Activated CD8-positive, alpha-beta memory T cell treated with anti-CD3 and anti-CD28 coated beads, Interleukin-2, amount 50 U/mL, for 4 hours (primary cell): Measurements from ENCODE around the gene LDLRAD3.

Experiments
- DNase-seq: peaks from one replicate; pipeline ENCODE4 v3.0.0-alpha.2; 2020

LDLRAD3 gene

DNA sequence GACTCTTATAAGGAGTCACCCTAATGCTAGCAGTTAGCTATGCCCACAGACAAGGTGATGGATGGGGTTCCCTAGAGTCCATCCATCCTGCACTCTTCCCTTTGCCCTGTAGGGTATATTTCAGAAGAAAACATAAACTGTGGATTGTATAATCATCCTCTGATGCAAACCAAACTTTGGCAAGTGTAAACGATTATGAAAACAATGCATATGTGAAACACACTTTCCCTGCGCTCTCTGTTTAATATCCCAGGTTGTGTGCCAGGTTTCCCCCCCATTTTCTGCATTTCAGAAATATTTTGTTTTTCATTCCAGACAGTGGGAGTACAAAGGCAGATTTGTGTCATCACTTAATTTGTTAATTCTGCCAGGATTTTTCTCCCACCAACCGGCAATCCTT is 110.0 kb downstream of the LDLRAD3 start:
- no peak for DNase-seq

DNA sequence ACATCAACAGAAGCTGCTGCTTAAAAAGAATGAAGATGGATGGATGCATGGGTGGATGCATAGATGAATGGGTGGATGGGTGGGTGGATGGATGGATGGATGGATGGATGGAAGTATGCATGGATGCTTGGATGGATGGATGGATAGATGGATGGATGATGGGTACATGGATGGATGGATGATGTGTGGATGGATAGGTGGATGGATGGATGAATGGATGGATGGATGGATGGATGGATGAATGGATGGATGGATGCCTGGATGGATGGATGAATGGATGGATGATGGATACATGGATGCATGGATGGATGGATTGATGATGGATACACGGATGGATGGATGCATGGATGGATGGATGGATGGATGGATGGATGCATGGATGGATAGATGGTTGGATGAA is 110.8 kb downstream of the LDLRAD3 start:
- DNase-seq = no peak

DNA sequence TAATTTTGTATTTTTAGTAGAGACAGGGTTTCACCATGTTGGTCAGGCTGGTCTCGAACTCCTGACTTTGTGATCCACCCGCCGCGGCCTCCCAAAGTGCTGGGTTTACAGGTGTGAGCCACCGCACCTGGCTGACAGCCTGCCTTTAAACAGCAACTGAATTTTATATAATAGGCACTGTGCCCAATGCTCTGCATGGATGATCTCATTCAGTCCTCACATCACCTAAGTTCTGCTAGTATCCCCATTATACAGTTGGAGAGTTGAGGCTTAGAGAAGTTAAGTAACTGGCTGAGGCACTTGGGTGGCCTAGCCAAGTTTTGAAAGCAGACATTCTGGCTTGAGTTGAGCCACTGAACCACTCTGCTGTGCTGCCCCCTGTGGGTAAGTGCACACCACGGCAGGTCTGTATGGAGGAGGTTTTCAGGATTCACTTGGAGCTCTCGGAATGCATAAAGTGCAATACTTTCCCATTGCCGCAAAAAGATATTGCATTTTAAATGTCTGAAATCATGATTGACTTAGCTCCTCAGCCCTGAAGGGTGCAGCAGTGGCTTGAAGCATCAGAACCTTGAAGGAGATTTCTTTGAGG is 112.4 kb downstream of the LDLRAD3 start:
- DNase-seq = no peak

DNA sequence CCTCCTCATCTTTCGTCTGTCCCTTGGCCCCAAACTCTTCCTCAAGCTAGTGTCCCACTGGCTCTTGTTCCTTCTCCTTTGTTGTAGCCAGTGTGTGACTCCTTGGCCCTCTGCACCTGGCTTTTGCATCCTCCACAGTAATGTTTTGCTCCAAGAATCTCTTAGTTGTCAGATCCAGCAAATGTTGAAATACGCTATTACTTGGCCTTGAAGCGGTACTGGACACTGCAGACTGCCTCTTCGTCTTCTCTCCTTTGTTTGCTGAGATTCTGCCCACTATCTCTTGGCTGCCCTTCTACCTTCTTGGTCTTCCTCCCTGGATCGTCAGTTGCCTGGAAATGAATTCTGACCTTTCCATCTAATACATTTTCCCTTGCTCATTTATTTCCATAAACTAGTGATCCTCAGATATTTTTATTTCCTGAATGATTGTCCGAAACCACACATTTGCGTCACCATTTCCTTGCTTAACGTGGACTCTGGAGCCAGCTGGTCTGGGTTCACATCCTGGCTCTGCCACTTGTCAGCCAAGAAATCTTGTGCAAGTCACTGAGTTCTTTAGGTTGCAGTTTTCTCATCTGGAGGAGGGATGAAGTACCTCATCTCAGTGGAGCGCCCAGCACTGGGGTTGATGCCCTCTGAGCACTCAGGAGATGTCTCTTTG is 113.6 kb downstream of the LDLRAD3 start:
- no peak for DNase-seq

DNA sequence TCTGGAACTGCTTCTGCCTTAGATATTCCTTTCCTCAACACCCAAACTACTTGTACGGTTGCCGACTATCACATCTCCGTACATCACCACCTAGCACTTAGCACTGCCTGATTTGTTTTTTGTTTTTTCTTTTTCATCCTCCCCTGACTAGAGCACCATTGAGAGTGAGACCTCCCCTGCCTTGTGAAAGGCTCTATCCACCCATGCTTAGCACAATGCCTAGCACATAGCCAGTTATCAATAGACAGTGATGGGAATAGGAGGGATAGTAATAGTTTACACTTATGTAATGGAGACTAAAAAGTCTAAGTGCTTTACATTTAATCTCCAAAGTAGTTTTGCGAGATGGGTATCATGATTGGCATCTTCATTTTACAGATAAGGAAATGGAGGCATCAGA is 115.8 kb downstream of the LDLRAD3 start:
- no peak for DNase-seq

DNA sequence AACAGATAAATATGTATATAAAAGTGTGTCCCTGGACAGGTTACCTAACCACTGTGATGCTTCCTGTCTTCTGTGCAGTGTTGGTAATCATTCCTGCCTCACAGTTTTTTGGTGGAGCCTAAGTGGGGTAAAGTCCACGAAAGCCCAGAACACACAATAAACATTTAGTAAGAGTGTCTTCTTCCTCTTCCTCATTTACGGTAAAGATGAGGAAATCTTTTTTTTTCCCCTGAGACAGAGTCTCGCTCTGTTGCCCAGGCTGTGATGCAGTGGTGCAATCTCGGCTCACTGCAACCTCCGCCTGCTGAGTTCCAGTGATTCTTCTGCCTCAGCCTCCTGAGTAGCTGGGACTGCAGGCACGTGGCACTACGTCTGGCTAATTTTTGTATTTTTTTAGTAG is 117.1 kb downstream of the LDLRAD3 start:
- DNase-seq = no peak

DNA sequence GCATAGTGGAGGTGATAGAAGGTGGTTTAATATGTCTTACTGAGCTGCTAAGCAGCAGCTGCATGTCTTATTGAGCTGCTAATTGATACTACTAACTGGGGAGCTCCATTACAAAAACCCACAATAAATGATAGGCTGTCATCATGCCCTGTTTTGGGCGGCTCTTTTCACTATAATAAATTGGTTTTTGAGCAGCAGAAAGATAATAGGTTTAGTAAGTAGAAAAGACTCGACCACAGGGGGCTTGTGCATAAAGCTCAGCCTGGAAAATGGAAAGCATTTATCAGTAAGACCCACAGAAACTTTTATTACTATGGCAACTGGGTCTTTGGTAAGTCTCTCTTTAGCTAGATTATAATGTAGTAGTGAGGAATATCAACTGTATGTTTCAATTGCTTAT is 117.6 kb downstream of the LDLRAD3 start:
- no peak for DNase-seq

DNA sequence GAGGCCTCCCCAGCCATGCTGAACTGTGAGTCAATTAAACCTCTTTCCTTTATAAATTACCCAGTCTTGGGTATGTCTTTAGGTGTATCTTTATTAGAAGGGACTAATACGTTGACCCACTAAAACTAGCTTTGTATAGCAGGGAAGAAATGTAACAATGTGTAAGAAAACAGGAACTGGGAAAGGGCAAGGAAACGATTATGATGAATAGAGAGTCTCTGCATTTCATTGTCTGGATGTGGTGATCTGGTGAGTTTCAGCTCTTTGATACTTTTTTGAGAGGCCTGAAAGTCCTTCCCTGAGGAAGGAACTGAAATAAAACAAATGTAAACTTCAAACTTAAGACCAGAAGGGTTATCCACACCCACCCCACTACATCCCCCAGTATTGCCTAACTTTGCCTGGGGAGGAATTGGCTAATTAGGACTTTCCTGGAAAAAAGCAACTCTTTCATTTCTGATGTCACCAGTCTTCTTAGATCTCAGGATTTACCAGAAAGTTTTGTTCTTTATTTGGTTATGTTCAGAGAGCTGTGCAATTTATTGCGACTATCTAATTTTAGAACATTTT is 119.0 kb downstream of the LDLRAD3 start:
- DNase-seq = no peak

DNA sequence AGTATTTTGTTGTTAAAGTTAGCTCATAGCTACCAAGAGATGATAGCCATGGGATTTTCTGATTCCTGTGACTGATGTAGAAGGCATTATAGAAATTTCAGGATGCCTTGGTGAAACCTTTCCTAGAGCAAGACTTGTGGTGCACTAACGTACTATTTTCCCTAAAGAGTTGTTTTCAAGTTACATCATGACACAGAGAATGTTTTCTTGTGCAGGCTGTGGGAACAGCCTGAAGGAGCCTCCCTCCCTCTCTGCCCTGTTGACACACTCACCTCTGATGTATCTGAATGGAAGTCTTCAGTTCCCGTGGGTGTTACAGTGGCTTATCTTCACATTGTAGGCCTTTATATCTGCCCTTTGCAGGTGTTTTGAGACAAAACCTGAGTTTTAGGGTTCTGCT is 121.6 kb downstream of the LDLRAD3 start:
- DNase-seq = no peak

DNA sequence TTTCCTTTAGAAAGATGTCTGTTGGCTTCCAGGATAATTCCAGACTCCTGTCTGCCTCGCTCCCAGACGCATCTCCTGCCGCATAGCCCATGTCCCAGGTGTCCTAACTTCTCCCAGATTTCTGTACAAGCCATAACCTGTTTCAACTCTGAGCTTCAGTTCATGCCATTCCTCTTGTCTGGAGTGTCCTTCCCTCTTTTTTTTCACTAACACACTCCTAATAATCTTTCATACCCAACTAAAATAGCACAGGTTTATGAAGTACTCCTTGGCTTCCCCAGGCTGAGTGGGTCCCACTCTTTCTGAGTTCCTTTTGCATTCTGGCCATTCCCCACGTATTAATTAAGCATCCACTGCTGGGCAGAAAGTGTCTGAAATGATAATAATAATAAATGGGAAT is 123.0 kb downstream of the LDLRAD3 start:
- DNase-seq = no peak

DNA sequence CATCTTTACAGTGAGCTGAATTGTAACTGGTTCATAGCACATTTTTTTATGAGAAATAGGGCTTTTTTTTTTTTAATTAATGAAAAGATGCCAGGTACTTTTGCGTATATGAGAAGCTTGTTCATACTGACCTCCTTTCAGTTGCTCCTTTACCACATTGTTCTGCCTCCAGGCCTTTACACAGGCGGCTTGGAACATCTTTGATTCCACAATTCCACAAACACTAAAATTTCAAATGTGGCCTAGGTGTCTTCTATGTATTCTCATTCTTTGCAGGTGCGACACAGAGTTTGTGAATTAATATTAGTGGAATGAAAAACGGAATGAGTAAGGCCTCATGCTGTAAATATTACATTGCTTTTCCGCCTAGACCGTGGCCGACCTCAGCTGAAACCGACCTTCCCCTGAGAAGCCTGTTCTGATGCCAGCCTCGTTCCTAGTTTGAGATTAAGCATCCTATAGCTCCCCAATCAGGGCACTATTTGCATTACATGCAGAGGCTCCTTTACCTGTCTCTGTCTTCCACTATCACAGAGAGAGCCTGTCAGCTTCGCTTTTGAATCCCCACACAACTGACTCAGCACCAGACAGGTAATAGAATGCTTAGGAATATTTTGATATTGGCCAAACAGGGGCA is 125.8 kb downstream of the LDLRAD3 start:
- no peak for DNase-seq

DNA sequence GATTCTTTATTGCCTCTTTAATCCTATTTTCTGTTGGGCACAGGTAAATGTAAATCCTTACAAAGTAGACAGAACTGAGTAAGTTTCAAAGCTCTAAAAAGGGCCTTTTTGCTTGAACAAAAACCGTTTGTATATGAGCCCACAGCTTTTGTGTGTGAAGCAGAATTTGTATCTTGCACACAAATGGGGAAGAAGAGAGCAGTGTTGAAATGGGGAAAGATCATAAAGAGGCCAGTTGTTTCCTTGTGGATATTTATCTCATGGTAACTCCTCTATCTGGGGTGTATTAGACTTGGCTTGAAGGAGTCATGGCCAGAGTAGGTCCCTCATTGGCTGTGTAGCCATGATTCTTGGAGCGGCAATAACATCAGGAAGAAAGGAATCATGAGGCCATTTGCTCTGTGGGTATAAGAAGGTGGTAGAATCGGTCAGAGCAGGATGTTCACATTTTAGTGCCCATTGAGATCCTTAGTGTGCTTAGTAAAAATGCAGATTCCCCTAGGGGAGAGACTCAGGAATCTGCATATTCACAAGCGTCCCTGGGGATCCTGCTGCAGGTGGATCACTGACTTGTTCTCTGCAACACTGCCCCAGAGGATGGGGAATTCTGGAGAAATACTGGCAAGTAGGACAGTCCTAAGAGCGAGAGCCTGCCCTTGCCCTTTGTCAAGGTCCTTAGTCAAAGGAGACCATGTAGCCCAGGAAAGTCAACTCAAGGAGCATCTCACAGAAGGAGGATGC is 126.5 kb downstream of the LDLRAD3 start:
- no peak for DNase-seq

DNA sequence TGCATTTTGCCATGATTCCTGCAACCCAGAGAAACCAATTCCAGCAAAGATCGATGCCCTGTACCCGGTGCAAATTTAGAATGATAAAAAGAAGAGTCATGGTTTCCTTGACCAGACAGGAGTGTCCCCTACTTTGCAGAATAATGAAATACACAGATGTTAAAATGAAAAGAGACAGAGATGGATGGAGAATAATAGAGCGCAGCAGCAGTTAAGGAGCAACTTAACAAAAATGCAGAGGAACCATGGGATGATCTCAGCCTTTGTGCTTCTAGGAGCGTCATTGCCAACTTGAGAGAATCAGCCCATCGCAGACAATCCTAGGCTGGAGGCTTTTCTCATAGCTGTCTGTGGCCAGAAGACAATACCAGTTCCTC is 127.1 kb downstream of the LDLRAD3 start:
- no peak for DNase-seq

DNA sequence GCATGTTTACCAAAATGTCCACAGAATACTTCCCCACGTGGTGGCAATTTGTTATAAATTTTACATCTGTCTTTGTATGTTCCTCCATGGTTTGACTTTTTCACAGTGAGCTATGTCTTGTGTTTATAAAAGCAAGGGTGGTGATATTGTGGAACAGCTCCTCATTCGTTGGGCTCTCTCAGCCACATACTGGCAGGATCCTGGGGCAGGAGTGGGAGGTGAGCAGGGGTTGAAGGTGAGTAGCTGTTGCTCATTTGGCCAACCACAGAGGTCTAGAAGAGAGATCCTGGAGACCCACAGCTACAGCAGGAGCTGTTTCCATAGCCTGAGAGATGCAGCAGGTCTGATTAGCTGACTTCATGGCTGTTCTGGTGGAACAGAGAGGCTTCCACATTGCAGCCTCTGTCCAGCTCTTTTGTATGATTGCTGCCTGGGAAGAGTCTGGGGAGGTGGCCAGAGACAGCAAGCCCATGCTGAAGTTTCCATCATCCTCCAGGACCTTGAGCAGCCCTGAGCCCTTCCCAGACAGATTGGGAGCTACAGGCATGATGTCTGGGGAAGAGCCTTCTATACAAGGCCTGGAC is 128.1 kb downstream of the LDLRAD3 start:
- no peak for DNase-seq

DNA sequence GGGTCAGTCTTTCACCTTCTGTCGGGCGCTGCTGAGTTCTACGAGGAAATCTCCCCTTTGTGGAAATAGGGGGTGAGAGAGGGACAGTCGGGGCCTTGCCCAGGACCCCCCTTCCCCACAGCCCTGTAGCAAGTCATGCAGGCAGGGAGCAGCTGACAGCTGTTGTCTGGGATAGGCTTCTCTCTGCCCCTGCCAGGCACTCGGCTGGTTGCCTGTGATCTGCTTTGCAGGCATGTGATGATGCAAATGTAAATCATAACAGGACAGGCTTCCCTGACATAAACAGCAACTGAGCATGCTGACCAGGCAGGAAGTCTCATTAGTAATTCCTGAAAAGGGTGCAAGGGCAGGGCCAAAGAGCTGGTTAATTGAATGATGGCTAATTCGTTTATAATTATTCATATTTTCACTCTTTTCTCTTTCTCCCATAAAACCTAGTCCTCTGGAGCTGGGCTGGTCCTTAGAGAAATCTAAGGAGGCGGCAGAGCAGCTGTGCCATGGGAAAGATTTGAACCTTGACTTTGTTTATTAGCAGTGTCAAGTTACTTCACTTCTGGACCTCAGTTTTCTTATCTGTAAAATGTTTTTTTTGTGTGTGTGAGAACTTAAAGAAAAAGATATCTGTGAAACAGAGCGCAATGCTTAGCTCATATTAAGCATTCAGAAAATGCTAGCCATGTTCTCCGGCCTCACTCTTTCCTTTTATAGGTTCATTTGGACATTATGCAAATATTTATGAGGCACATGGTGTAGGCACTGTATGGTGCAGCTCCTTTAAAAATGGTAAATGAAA is 129.7 kb downstream of the LDLRAD3 start:
- no peak for DNase-seq

DNA sequence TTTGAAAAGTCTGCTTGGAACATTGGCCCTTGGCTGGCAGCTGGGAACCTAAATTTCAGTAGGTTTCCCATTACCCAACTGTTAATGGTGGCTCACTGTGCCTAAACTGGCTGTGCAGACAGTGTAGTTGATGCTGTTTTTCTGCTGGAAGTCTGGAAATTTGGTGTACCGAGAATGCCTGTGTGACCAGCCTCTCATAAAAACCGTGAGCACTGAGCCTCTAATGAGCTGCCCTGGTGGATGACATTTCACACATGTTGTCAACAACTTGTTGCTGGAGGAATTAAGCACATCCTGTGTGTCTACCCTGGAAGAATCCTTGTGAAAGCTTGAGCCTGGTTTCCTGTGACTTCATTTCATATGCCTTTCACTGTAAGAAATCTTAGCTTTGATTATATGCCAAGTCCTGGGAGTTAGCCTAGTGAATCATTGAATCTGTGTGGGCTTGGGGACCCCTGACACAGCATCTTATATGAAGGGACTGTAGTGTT is 131.1 kb downstream of the LDLRAD3 start:
- DNase-seq = no peak

DNA sequence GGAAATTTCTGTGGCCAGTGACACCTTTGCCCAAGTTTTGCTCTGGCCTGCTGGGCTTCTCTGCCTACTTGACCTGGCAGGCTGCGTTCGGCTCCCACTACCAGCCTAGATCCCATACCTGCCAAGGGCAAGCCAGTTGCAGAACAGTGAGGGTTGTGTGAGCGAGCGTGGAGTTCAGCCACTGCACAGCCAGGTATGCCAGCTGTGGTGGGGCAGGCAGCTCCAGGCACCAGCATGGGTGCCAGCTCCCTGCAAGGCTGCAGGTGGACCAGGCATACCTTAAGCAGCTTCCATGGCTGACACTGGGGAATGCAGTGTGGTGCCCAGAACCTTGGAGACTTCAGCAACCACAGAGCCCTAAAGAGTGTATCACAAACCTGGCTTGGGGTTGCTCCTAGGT is 133.5 kb downstream of the LDLRAD3 start:
- no peak for DNase-seq

DNA sequence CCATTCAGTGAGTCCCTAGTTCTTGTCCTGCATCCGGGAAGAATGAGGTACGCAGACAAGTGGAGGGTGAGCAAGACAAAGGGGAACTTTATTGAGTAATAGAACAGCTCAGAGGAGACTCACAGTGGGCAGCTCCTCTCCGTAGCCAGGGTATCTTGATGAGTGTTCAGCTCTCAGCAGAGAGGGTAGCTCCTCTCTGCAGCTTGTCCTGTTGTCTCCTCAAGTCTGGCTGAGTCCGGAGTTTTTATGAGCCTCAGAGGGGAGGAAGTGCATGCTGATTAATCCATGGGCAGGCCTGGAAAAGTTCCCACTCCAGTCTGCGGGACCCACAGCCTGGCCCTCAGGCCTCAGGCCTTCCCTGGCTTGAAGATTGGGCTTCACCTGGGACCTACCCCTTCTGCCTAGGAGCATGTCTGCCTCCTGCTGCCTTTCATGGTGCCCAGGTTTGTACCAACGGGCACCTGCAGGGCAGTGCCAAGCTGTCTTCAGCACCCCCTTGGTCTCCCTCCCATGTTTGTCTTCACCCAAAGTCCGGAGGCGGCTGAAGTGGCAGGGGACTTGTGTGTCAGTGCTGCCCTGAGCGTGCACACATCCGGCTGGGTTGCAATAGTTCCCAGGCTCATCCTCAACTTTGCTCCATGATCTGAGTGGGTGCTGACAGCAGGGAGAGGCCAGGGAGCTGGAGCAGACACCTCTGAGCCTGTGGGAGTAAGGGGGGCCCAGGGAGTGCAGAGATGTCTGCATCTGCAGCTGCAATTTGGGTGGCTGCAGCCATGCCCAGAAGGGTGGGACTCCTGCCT is 134.2 kb downstream of the LDLRAD3 start:
- DNase-seq = no peak

DNA sequence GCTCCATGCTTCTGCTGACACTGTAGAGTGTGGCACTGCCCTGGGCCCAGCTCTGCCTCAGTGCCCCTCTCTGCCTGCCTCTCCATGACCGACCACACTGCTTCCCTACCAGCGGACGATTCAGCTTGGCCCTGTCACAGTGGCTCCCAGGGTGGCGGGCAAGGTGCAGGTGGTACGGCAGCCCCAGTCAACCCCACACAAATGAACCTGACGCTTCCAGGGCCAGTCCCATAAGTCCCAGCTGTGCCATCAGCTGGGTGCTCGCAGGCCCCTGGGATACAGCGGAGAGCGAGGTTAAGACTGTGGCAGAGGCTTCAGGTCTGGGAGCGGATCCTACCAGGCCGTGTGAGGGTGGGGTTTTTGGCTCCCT is 134.8 kb downstream of the LDLRAD3 start:
- no peak for DNase-seq

DNA sequence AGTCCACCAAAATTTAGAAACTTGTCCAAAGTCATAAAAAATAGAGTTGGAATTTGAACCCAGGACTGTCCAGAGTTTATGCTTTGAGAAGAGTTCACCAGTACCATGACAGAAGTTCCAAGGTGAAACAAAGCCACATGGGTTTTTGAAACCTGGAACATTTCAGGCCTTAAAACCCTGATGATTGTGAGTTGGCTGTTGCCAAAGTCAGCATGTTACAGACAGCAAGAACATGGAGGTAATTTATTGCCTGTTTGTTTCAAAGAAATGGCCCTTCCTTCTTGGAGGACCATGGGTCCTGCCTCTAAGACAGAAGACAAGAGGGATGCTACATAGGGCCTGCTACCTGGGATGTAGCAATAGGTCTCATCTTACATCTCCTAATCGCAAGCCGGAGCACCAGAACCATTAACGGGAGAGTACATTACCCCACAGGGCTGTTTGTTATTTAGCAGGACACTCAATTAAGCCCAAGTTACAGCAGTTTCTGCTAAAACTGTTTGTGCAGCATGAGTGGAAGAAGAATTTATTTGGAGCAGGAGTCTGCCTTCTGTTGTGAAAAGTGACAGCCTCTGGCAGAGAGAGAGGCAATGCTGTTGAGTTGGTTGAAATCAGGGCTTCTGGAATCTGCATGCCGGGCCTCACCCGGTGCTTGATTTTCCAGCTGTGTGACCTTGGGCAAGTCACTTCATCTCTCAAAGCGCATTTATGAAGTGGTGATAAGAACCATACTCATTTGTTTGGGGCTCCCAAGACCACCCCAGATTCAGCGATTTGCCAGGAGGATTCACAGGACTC is 136.2 kb downstream of the LDLRAD3 start:
- DNase-seq = no peak
